HG02870 (cell line): ENCODE data around the gene NOTO.
"Not testable (repeated sequence)": the region's sequence is repeated elsewhere in the genome, so short reads cannot be mapped to it uniquely, and the experiment has no call there.

Source experiments
- ATAC-seq: cut with Tn5 transposase; IDR thresholded peaks from one replicate; pipeline ENCODE4 v1.9.1; 2021; ENCODE audit warnings: mild to moderate bottlenecking, moderate library complexity; ENCODE audit not compliant: unreplicated experiment

NOTO gene, protein sequence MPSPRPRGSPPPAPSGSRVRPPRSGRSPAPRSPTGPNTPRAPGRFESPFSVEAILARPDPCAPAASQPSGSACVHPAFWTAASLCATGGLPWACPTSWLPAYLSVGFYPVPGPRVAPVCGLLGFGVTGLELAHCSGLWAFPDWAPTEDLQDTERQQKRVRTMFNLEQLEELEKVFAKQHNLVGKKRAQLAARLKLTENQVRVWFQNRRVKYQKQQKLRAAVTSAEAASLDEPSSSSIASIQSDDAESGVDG

DNA sequence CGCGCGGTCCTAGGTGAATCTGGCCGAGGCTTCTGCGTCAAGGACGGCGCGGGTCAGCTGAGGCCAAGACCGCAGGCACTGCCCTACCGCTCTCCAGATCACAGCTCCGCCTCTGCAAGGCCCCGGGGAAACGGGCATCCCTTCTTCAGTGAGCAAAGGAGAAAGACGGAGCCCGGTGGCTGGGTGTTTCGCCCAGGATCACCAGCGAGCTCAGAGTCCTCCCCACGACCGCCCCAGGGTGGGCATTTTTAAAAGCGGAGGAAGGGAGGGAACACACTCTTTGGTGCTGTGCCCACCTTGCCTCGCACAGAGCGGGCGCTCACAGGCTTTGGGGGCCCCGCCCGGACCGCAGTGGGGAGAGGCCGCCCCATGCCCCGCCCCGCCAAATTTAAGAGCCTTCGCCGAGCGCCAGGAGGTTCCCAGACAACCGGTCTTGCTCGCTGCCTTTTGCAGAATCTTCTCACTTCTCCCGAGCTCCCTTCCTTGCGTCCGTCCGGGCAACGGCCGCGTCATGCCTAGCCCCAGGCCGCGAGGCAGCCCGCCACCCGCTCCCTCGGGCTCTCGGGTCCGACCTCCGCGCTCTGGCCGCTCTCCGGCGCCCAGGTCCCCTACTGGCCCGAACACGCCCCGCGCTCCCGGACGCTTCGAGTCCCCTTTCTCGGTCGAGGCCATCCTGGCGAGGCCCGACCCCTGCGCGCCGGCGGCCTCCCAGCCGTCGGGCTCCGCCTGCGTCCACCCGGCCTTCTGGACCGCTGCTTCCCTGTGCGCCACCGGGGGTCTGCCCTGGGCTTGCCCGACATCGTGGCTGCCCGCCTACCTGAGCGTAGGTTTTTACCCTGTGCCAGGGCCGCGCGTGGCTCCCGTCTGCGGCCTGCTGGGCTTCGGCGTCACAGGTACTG is at the start of gene NOTO:
Gene NOTO, plus strand, starts transcription at position 419 of the 899 bp plus-strand sequence. Its CDS starts 93 bp downstream, at position 512.
- ATAC-seq: no peak

DNA sequence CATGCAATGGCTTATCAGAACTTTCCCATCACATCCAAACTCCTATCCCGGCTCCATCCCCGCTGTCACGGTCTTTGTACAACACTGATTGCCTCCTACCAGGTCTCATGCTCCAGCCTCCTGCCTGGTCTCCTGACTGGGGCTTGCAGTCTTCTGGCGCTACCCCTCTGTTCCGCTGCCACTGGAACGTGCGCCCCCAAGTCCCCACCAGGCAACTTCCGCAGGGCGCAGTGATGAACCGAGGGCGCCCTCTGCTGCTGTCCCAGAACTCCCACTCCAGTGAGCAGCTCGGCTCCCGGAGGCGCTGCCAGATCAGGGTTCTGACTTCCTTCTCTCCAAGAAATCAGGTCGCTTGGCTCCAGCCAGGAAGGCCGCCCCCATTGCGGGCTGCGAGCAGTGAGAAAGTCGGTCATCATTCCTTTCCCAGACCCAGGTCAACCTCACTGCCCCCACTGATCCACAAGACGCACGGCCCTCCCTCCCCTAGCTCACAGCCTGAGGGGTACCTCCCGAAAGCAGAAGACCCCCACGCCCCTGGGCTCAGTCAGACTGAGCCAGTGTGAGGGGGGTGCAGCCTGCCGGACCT is 45.7 kb upstream of the NOTO start:
- no peak for ATAC-seq

DNA sequence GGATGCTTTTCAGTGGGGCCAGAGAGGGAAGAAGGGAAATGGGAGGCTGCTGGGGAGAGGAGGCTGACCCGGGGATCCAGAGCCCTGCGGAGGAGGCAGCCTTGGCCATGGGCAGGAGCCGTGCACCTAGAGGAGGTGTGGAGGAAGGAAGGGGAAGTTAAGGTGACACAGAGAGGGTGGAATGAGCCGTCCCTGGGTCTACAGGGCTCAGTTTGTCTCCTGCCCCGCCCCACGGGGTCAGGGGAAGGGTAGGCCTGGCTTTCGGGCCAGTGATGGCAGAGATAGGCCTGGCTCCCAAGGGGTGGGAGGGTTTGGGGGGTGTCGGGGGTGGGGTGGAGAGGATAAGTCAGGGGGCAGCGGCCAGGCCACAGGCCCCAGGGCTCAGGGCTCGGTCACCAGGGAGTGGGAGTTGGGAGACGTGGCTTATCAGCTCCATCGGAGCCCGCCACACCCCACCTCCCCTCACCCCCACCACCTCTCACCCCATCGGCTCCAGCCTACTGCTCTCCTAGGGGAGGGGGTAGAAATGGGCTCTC is 39.5 kb upstream of the NOTO start:
- ATAC-seq: no peak

DNA sequence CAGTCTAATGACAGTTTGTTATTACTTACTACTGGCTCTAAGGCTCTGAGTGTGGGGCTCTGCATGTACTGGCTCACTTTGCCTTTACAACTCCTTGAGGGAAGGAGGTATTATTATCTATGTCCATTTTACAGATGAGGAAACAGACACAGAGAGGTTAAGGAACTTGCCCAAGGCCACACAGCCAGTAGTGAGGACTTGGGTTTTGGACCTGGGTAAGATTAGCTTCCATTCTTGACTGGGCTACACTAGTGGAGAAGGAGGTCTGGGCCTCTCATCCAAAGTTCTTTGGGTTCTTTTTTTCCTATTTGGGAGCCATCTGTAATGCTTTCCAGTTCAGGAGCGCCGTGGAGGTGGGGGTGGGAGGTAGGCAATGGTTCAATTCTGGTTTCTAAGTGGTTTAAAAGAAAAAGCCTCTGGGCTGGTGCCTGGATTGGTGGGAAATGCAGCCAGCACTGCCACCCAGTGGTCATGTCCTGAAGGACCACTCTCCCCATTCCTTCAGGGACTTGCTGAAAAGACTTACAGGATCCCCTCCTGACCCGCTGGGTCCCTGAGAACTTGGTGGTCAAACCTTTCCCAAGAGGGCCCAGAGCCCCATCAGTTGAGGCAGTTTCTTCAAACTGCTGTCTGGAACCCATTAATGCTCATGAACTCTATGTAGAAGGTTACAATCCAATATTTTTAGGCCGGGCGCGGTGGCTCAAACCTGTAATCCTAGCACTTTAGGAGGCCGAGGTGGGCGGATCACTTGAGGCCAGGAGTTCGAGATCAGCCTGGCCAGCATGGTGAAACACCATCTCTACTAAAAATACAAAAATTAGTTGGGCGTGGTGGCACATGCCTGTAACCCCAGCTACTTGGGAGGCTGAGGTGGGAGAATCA is 38.6 kb upstream of the NOTO start:
- ATAC-seq: peak; percentile 82

DNA sequence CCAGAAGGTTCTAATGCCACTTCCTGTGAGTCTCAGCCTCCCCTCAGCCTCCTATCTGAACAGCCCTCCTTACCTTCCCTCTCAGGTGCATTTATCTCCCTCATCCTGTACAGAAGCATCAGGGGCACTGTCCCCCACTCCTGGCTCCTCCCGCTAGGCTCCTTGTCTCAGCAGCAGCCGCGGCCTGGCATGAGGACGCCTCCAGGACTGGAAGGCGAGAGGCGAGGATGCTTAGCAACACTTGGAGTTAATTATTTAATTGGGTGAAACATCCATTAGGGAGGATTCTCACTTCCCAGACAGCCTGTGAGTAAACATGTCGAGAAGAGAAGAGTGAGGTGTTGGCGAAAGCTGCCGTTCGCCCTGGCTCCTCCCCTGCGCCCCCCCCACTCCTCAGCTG is 36.4 kb upstream of the NOTO start:
- not testable (repeated sequence) for ATAC-seq

DNA sequence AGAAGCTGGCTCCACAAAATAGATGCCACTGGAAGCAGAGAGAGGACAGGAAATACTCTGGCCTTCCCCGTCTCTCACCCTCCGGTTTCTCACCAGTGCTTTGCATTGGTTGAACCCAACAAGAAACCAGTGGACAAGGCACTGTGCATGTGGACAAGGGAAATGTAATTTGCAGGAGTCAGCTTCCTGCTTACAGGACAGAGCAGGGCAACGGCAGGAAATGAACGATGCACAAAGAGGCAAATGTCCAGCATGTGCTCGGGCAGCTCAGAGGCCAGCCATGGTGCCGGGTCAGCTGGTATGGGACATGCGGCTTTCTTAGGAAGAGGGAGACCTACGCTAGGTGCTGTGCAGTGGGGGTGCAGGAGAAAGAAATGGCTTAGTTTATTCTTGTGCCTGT is 35.6 kb upstream of the NOTO start:
- not testable (repeated sequence) for ATAC-seq

DNA sequence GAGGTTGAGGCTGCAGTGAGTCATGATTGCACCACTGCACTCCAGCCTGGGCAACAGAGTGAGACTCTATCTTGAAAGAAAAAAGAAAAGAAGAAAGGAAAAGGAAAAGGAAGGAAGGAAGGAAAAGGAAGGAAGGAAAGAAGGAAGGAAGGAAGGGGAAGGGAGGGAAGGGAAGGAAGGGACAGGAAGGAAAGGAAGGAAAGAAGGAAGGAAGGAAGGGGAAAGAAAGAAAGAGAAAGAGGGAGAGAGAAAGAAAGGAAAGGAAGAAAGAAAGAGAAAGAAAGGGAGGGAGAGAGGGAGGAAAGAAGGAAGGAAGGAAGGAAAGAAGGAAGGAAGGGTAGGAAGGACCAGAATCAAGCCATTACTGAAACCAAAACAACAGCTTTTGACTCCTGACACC is 34.0 kb upstream of the NOTO start:
- not testable (repeated sequence) for ATAC-seq

DNA sequence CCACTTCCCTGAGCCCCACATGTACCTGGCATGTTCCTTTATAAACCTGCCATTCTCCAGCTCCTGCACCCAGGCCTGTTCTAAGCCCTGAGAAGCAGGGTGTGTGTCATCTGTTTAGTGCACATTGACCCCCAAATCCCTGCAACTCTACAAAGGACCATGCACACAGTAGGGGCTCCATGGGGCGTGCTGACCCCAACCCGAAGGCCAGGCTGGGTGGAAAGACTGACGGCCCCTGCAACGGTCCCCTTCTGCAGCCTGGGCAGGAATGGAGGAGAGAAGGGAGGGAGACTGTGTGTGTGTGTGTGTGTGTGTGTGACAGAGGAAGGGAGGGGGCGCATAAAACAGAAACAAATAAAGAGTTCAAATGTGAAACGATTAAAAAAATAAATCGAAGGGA is 32.0 kb upstream of the NOTO start:
- not testable (repeated sequence) for ATAC-seq

DNA sequence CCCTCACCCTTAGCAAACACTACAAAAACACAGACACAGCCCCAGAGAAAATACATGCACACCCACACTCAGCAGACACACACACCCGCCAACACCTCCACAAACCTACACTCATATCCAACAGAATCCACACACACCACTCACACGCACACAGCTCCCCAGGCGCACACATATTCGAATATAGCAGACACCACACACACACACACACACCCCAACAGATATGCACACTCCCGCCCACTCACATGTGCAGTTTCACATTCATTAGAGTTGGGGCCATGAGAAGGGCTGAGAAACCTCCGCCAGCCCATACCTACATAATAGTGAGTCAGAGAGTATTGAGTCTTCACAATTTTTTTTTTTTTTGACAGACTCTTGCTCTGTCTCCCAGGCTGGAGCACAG is 29.4 kb upstream of the NOTO start:
- ATAC-seq: peak; percentile 54

DNA sequence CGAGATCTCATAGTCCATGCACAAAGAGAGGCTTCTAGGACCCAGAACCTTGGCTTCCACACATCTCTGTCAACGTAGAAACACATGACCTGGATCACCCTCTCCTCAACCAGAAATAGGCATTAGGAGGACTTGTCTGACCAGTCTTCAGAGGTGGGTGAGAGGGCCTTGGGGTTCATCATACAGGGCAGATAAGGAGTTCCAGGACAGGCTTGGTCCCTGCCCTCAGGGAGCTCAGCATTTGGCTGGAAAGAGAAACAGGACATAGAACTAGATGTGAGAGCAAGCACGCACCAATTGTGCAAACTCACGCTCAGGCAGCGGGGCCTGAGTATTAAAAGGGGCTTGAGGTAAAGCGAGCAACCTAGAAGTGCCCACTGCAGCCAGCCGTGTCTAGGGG is 28.6 kb upstream of the NOTO start:
- no peak for ATAC-seq

DNA sequence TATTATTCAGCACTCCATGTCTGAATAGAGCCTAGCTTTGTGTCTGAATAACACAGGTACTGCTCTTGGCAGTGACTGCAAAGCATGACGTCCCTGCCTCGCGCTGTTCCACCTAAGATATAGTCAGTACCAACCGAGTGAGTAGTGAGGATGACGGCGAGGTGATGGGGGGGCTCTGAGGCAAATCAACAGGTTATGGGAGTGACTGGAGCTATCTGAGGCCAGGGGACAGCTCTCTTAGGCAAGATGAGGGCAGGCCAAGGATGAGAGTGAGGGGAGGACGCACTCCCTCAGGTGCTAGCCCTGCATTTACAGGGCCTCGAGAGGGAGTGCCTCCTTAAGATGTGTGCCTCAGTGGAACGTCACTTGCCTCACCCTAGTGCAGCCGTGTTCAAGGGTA is 28.1 kb upstream of the NOTO start:
- ATAC-seq: no peak

DNA sequence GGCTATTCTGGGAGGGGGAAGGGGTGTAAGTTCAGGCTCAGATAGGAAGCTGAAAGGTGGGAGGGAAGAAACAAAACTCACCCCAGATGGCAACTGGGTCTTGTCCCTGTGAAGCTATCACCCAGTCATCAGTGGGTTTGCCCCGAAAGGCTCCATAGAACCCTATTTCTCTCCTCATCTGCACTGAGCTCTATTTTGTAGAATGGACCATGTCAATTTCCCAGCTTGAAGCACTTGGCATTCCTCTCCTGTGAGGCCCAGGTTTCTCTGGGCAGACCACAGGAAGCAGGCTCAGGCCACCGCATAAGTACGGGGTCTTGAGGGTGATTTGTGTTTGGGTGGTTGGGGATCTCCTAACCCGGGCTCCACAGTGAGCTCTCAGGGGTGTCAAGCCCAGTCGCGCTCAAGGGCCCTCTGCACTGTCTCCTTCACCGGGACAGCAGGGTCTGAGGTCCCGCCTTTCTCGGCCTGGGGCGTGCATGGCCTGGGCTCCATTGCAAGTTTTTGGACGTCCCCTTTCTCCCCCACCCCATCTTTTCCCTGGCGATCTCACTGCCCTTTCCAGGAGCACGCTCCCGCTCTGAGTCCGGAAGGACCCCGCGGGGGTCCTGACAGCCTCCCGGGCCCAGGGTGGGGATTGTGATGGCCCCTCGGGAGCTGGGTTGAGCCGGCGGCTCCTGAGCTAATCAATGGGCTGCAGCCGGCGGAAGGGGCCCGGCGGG is 27.3 kb upstream of the NOTO start:
- ATAC-seq: no peak

DNA sequence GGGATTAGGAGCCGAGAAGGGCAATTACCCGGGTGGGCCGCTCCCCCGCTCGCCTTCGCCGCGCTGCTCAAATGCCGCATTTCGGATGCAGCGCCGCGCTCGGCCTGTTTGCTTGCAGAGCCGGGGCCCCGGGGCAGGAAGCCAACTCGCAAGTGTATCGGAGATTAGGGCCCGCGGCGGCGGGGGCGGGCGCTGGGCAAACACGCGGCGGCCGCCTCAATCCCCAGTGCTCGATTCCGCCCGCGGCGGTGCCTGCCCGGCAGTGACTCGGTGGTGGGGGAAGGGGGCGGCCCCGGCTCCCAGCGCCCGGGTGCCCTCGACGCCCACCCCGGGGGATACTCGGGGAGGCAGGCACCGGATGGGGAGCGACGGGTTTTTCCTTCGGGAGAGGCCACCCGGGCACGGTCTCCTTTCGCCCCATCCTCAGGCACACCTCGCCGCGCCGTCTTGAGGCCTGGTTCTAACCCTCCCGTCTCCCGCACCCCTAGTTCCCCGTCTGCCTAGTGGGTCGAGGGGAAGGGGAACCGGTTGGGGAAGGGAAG is 26.6 kb upstream of the NOTO start:
- no peak for ATAC-seq

DNA sequence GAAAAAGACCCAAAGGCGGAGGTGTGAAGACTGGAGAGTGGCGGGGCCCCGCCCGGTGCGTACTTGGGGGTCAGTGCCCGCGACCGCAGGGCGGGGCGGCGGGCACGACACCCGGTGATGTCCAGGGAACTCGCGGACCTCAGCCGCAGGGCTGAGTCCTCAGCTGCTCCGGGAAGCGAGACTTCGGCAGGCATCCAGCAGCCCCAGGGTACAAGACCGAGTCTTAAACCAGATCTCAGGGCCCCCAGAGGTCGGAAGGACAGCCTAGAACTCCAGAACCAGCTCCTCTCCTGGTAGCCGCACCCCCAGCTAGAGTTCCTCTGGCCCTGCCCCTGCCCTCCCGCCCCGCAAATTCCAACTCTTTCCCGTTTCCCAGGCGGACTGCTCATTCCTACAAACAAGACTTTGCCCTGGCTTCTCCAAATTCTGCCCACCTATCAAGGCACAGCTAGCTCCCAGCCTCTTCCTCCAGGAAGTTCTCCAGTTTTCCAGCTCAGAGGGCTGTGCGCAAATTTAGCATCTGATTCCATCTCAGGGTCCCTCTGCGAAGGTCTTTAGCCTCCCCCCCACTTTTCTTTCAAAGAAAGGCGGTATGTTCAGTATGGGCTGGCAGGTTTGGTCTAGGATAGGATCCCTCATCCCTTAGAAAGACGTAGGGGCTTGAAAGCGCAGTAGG is 26.0 kb upstream of the NOTO start:
- ATAC-seq: no peak

DNA sequence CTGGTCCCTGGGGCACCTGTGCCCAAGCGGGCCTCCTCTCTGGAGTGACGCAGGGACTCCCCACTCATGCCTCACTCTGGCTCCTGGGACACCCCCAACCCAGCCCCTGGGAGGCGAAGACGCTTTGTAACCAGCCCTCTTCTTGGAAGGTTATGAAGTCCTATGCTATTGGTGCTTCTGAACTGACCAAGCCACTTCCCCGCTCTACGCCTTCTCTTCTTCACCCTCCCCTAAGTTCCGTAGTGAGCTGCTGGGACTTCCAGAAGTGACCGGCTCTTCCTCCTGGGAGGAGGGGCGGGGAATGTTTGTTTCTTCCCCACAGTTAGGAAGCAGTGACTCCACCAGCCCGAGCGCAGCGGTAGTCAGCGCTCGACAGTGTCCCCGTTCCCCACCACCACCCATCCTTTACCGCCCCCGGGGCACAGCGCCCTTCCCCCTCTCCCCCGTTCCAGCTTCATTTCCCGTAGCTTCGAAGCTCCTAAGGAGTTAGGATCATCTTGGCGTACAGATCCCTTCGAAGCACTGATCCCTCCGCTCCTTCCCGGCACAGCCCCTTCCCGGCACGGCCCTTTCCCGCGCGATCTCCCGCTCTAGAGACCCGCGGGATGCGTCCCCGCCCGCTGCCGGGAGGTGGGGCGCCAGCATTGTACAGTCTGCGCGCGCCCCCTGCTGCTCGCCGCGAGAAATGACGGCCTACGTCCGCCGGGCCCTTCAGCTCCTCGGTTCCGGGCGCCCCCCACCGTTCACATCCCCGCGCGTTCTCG is 25.3 kb upstream of the NOTO start:
- peak; percentile 76 for ATAC-seq

DNA sequence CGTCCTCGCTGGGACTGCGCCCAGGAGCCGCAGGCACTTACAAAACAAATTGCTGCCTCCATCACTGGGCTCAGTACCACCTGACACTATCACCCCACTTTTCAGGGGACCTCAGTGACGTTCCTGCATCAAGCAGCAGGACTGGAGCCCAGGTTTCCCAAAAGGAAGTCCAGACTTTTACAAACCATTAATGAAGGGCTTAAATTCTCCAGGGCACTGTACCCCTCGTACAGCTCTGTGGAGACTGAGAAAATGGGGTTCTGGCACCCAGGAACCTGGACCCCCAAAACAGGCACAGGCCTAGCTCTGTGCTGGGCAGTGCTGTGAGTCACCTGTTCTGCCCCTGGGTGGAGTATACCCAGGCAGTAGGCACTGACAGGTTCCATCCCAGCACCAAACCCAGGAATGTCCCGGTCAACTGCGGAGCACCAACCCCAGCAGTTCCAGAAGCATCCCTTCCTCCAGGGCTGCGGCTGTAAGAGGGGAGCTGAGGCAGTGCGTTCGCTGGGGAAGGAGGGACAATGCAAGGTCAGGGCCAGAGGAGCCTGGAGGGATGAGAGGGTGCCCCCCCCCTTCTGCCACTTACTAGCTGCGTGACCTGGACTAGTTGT is 24.6 kb upstream of the NOTO start:
- ATAC-seq: no peak

DNA sequence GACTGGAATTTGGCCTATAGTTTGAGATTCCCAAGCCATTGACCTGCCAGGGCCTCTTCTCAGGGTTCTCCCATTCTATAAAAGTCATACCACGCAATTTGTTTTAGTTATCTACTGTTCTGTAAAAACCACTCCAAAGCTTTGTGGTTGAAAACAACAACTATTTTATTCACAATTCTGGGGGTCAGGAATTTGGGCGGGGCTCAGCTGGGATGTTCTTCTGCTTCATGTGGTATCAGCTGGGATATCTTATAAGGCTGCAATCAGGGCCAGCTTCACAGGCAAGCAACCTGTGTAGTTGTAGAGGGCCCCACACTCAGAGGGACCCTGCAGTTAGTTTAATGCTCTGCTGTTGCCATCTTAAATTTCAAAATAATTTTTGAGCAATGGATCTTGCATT is 16.4 kb upstream of the NOTO start:
- ATAC-seq: no peak

DNA sequence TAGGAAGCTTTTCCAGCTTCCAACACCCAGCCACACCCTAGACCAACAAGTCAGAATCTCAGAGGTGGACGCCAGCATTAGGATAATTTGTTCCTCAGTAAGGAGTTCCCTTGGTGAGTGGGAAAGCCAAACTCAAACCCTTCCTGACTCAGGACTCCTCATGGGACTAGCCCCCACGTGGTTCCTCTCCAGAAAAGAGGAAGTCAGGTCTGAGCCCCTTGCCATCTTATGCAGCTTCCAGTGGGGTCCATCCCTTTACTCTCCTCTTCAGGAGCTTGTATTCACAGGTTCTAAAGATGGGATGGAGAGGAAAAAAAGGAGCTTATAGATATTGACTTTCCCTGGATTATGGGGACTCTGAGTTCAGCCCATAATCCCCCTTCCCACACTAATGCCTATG is 14.8 kb upstream of the NOTO start:
- no peak for ATAC-seq
